PFSK-1 (cell line): ENCODE data around the gene LDB3.

ENCODE experiments used
- FOXP2 ChIP-seq: optimal IDR thresholded peaks from 2 replicates; pipeline ENCODE3; 2011; ENCODE audit warnings: borderline replicate concordance, control low read depth, inconsistent platforms; ENCODE audit not compliant: insufficient read depth; ENCODE audit errors: extremely low read length, extremely low read depth
- POLR2AphosphoS5 ChIP-seq: IDR thresholded peaks from 2 replicates; pipeline ENCODE4 v1.6.1; 2012; ENCODE audit warnings: low read depth, mild to moderate bottlenecking, control low read depth, low read length, moderate library complexity
- REST ChIP-seq, 2 experiments: IDR thresholded peaks; 2 replicates each; pipeline versions ENCODE4 v1.6.1 to v1.8.0; 2011 to 2012; ENCODE audit warnings: low read depth in 2 of 2, low read length in 2 of 2, control low read depth in 1 of 2, inconsistent platforms in 1 of 2, mild to moderate bottlenecking in 1 of 2, moderate library complexity in 1 of 2; ENCODE audit not compliant: insufficient read depth in 1 of 2
- SIN3A ChIP-seq: IDR thresholded peaks from 2 replicates; pipeline ENCODE4 v1.6.1; 2012; ENCODE audit warnings: mild to moderate bottlenecking, low read length, moderate library complexity, borderline replicate concordance; ENCODE audit not compliant: insufficient read depth
- TAF1 ChIP-seq: IDR thresholded peaks from 2 replicates; pipeline ENCODE4 v1.6.1; 2012; ENCODE audit warnings: low read length, control low read depth, borderline replicate concordance; ENCODE audit not compliant: insufficient read depth

GRCh38 chr10:86648704-86649427, 19.4 kb upstream of the LDB3 start:
- TF ChIP-seq POLR2AphosphoS5 (no peak), TAF1 (no peak), REST (IDR thresholded peaks at IDR 0.05; ENCODE audit: insufficient read depth in 1 of 2, low read depth in 2 of 2, low read length in 2 of 2) (no peak), SIN3A (no peak), FOXP2 (no peak)
